Subcutaneous adipose tissue (tissue), 4 donors: Measurements from ENCODE around the gene NAA20. TPM values are rescaled to one million over a fixed set of nuclear protein-coding genes. Genes with fewer than 3 reads are reported as not detected.

ENCODE experiments used
- total RNA-seq, 4 donors: library from RNA; depleted of rRNA; stranded (reverse); fragments of >200 nt; gene quantifications; one replicate each; pipeline ENCODE4 v1.1.0, GENCODE V29; 2016
- TF ChIP-seq, protein P1 (sequence below): fragments of 450-650 bp; IDR thresholded peaks from one replicate; pipeline ENCODE4 v1.5.1; 2016; ENCODE audit warnings: low read depth, mild to moderate bottlenecking, control low read depth, antibody characterized with exemption, moderate library complexity

The NAA20 gene
- total RNA-seq, 4 donors from 2014 or later: 25.4 to 46.7 (median 42.2) TPM

DNA sequence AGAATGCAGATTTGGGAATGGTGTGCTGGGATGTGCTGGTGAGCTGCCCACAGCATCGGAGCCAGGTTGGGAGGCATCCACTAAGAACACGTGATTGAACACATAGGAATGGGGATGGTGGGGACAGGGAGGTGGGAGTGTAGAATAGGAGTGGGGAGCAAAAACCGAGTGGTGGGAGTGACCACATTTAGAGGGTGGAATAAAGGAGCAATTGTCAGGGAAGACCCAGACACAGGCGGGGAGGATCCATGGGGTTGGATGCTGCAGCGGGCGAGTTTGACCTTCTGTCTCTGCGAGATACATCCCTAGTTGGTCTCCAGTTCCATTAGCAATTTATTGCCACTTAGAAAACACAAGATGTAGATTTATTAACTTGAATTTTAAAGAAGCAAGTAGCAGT lies 4.7 kb downstream of the NAA20 start:
- TF ChIP-seq, protein P1, sequence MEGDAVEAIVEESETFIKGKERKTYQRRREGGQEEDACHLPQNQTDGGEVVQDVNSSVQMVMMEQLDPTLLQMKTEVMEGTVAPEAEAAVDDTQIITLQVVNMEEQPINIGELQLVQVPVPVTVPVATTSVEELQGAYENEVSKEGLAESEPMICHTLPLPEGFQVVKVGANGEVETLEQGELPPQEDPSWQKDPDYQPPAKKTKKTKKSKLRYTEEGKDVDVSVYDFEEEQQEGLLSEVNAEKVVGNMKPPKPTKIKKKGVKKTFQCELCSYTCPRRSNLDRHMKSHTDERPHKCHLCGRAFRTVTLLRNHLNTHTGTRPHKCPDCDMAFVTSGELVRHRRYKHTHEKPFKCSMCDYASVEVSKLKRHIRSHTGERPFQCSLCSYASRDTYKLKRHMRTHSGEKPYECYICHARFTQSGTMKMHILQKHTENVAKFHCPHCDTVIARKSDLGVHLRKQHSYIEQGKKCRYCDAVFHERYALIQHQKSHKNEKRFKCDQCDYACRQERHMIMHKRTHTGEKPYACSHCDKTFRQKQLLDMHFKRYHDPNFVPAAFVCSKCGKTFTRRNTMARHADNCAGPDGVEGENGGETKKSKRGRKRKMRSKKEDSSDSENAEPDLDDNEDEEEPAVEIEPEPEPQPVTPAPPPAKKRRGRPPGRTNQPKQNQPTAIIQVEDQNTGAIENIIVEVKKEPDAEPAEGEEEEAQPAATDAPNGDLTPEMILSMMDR: no peak

DNA sequence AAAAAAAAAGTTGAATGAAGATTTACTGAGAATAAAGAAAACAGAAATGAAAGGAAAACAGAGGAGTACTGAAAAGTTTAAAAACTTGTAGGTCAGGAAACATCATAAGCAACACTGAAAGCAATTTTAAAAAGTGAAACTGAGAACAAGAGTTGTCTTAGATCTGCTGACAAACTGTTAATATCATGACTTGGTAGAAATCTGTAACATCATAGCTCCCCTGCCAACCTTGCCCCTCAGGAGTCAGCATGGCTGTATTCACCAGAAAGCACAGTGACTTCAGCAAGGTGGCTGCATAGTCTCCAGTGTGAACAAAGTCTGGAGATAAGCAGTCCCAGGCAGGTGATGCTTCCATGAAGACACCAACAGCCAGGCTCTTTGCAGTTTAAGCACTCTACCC lies 5.3 kb downstream of the NAA20 start:
- TF ChIP-seq, protein P1: no peak

DNA sequence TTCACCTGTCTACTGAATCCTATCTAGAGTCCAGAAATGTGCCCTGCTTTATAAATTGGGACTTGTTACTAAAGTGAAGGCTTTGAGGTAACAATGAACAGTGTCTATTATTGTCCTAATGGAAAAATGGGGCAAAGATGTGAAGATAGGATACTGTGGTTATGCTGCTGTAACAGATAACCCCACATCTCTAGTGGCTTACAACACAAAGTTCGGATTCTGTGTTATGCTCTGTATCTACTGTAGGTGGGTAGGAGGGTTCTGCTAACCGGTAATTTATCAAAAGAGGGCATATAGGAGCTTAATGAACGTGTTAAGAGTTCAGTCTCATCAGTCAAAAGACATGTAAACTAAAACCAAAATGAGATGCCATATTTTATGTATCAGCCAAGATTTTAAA lies 6.2 kb downstream of the NAA20 start:
- TF ChIP-seq, protein P1: no peak

DNA sequence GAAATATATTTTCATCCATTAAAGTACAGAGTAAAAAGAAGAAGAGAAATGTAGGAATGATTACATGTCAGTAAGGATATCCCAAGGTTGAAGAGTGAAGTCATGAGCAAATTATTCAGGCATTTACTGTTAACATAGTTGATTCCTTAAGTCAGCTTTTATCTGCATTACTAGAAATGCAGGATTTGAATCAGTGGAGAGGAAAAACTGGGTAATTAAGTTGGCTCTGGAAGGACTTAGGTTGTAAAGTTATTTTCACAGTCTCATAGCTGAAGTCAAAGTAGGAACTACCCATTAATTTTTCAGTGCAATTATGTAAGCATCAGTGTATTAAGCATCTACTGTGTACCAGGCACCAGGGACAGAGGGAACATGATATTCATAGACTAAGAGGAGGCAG lies 7.8 kb downstream of the NAA20 start:
- TF ChIP-seq, protein P1: no peak

DNA sequence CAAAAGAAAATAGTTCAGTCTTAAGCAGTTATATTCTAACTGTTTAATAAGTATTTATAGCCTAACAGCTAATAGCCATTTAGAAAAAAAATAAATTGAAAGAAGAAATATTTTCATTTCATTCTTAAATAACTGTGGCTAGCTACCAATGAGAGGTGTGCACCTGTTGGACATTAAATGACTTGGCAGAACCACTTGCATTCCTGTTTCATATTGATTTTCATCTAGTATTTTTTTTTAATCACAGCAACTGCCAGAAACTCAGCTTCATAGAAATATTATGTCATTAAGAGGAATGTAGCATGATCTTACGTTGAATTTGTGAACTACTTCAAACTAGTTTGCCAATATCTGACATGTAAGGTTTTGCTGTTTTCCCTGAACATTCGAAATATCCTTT lies 10.1 kb downstream of the NAA20 start:
- TF ChIP-seq, protein P1: no peak

DNA sequence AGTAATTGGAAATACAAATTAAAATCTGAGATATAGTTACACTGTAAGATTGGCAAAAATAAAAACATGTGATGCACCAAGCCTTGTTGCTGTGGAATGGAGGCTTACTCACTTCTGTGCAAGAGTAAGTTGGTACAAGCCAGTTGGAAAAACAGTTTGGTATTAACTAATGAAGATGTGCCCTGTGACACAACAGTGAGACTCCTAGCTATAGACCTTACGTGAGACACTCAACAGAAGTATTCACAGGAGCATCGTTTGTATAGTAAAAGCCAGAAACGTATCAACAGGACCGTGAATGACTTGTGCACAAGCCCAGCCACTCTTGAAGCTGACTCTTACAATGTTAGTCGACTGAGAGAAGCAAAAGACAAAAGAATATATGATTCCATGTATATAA lies 14.6 kb downstream of the NAA20 start:
- TF ChIP-seq, protein P1: no peak

DNA sequence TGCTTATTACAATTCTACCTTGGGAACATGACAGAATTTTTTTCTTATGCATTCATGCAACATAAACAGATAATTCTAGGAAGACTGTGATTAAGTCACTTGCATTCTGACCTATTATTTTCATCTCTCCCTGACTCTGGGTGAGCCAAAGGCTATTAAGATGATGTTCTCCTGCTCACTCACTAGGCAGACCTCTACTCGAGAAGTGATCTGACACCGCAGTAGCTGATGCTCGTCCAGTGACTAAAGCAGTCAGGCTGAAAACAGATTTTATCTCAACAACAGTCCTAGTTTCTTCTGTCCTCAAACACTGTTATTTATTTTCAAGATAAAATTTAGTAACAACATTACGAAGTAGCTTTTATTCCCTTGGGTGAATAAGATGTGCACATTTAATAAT lies 17.3 kb downstream of the NAA20 start:
- TF ChIP-seq, protein P1: no peak

DNA sequence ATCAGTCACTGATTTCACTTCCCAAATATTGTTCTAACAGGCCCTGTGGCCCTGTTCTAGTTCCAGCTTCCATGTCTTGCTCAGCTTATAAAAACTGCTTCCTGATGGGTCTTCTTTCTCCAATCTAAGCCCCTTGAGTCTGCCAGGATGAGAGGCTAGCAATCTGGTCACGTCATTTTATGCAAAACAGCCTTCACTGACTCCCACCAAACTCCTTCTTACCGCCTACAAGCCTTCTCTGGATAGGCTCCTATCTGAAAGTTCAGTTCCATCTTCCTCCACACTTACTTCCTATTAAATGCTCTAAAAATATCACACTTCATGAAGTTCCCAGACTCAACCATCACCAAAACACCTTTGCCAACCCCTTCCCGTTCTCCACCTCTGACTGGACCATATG lies 19.6 kb downstream of the NAA20 start:
- TF ChIP-seq, protein P1: no peak
